HG03342 (cell line): ENCODE data around the gene MAK.
A peak's percentile ranks its signal among the peaks of the same experiment; 100 is the strongest.
"Not testable (repeated sequence)": the region's sequence is repeated elsewhere in the genome, so short reads cannot be mapped to it uniquely, and the experiment has no call there.

Experiments
- ATAC-seq: cut with Tn5 transposase; IDR thresholded peaks from one replicate; pipeline ENCODE4 v1.9.1; 2021; ENCODE audit warnings: mild to moderate bottlenecking, moderate library complexity; ENCODE audit not compliant: unreplicated experiment

MAK gene

DNA sequence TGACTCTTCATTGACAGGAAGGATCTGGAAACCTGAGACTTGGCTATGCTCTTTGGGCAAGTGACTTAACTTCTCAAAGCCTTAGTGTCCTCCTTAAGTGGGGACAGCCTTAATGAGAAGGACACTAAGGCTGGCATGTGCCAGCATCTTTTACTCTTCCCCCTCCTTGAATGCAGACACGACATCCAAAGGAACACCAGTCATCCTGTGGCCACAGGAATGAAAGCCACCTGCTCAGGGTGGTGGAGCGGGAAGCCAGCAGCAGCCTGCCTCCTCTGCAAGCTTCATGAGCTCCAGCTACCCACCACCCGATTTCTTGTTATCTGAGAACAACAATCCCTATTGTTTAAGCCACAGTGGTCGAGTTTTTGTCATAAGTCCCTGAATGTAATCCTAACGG is 46.2 kb downstream of the MAK start:
- ATAC-seq = no peak

DNA sequence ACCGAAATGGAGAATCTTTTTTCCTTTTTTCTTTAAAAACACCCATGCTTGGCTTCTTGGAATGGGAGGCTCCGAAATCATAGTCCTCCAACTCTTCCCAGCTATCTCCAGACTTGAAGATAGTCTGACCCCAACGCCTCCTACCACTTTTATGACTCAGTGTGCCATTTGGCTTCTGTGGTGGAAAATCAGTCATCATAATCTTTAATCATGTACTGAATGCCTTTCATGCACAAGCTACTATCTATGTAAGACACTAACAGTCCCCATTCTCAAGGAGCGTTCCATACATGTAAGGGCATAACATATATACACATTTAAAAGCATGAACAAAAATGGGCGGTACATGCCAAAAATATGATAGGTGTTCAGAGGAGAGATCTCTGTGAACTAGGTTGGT is 46.7 kb downstream of the MAK start:
- no peak for ATAC-seq

DNA sequence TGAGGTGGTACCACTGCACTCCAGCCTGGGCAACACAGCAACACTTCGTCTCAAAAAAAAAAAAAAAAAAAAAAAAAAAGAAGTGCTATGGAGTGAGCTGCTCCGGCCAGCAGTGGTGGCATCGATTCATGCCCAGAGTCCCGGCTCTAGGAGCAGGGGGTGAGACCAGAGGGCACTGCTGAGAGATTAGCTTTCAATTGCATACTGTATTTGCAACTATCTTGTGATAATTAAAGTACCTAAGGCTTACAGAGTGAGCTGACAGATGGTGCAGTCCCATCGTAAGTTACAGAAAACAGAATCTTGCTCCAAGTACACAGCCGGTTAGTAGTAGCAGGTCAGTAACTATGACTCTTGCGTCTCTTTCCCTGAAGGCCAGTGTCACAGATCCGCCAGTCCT is 59.3 kb downstream of the MAK start:
- no peak for ATAC-seq

DNA sequence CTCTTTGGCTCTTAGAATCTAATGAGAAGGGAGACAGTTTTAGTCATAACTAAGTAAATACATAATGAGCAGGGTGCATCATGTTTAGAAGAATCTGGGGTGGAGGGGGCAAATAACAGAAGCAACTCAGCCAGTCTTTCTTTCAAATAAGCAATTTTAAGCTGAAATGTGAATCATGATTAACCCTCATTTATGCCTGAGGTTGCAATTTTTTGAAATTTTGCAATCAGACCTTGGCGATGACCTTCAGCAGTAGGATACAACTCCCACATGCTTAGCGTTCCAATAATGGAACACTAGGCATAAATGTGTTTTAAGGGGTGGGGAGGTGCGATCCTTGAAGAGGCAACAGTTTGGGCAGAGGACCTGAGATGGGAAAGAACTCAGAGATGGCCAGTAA is 60.1 kb downstream of the MAK start:
- no peak for ATAC-seq

DNA sequence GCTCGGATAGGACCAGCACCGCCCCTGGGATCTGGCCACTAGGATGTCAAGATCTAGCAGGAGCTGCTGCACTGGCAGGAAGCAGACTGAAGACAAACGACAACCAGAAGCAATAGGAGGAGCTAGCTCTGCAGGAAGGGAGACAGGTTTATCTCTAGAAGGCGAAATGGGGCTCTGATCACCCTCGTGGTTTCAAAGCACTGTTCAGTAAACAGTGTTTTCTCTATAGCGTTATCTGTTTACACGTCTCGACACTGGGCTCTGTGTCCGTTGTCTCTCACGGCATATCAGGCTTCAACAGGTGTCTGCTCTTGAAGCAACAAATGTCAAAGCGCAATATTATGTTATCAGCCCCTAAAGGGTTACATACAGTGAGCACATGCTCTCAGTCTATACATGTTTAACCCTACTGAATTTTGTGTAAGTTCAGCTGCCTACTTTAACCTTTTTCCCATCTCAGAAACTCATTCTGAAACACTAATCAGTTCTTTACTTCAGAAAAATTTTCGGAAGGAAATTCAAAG is 66.9 kb downstream of the MAK start:
- no peak for ATAC-seq

DNA sequence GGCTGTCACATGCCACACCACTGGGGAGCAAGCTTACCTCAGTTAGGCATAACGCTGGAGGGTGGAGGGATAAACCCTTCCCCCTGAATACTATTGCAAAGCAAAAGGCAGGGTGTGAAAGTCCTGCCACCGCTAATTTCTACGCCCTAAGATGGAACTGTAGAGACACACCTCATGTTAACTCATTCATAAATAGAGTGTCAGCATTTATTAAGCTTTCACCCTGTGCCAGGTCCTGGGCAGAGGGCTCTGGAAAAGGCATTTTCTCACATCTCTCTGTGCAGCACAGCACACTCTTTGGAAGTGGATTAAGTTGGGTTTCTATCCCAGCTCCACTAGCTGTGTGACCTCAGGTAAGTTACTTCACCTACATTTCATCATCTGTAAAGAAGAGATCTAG is 68.9 kb downstream of the MAK start:
- ATAC-seq = no peak

DNA sequence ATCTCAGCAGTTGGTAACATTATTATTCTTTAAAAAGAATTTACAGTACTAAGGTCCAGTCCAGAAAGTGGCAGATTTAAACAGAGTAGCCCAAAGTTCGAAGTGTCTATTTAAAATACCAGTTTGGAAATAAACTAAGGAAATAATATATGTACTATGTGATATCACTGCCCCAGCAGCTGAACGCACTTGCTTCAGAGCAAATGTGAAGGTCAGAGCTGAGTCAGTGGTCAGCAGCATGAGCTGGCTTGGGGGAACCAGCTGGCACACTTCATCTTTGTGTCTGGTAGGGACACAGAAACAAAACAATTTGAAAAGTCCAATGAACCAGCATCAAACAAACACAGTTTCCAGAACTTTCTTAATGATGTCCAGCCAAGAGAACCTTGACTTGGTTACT is 75.3 kb downstream of the MAK start:
- no peak for ATAC-seq

DNA sequence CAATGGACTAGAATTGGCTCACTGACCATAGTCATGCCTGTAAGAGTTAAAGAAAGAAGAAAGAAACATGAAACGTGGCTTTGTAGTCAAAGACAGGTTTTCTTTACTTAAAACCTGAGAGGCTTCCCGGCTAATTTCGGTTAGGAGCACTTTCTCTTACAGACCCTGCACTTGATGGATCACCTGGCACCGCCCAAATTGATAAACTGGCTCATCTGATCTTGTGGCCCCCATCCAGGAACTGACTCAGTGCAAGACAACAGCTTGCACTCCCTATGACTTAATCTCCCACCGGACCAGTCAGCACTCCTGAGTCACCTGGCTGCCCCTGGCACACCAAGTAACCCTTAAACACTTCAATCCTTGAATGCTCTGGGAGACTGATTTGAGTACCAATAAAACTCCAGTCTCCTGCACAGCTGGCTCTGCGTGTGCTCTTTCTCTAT is 78.4 kb downstream of the MAK start:
- ATAC-seq = no peak

DNA sequence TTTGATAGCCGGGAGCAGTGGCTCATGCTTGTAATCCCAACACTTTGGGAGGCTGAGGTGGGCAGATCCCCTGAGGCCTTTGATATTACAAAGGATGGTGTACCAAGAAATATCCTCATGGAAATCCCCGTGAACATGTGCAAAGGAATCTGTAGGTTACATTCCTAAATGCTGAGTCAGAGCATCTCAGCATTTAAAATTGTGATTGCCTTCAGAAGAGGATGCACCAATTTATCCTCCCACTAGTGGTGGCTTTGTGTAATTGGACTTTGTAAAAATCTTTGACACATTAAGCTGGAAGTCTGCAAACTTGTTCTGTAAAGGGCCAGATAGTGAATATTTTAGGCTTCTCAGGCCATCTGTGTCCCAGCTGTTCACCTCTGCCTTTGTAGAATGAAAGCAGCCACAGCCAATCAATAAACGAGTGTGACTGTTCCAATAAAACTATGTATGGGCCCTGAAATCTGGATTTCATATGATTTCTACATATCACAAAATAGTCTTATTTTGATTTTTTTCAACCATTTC is 79.0 kb downstream of the MAK start:
- ATAC-seq = peak; percentile 81

DNA sequence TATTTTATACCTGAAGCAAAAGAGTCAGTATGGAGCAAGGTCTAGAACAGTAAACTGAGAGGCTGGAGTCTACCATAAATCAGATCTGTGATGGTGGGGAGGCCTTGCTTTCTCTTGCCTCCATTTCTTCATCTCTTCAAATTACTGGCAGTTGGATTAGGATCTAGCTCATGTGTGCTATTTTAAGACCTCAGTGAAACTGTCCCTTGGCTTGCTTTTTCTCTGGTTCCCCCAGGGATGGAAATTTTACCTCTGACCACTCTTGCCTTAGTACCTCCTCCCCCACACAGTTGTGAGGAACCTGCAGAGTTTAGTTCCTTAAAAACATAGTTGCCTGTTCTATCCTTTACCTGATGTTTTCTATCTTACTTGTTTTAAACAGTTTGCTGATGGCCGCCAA is 82.3 kb downstream of the MAK start:
- ATAC-seq = no peak

DNA sequence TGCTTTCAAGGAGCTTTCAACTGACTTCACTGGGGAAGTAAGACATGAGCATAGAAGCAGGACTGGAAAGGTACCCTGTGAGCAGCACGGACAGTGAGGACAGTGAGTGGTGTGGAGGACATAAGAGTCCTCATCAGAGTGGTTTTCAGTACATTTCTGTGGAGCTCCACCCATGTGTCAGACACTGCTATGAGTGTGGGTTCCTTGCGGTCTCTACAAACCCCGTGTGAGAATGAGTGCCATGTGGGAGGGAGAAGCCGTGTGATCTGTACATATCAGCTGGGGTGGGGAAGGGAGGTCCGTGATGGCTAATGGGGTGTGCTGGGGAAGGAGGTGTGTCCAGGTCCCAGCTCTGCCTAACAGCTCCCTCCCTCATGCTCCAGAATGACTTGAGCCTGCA is 86.6 kb downstream of the MAK start:
- ATAC-seq = not testable (repeated sequence)

DNA sequence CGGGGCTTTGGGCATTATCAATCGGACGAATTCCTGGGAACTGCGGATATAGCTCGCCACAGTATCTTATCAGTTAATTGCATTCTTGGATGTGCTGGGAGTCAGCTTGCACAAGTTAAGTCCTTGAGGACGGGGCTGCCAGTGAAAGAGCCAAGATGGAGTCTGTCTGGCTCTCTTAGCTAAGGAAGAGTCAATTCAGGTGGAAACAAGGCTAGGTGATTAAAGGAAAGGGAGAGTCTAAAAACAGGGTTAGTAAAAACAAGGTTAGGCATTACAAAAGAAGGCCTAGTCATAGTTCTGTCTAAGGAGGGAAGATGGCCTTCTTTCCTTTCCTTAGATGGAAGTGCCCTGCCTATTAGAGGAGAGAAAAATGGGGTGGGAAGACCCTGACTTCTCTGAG is 87.8 kb downstream of the MAK start:
- not testable (repeated sequence) for ATAC-seq

DNA sequence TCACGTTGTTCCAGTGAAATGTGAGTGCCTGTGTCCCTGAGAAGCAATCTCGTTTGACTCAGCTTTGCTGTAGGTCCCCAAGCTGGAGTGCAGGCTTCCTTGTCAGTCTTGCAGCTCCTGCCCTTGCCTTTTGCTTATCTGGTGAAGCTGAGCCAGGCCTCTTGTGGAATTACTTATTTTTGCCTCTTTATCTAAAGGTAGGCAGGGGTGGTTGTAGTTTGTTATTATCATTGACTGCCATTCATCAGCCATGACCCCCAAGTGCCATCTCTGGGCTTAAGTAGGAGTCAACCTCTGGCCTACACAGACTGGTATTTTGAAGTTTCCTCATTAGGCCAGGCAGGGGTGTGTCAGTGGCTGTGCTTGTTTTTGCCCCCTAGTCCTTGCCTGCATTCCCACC is 88.6 kb downstream of the MAK start:
- ATAC-seq = no peak

DNA sequence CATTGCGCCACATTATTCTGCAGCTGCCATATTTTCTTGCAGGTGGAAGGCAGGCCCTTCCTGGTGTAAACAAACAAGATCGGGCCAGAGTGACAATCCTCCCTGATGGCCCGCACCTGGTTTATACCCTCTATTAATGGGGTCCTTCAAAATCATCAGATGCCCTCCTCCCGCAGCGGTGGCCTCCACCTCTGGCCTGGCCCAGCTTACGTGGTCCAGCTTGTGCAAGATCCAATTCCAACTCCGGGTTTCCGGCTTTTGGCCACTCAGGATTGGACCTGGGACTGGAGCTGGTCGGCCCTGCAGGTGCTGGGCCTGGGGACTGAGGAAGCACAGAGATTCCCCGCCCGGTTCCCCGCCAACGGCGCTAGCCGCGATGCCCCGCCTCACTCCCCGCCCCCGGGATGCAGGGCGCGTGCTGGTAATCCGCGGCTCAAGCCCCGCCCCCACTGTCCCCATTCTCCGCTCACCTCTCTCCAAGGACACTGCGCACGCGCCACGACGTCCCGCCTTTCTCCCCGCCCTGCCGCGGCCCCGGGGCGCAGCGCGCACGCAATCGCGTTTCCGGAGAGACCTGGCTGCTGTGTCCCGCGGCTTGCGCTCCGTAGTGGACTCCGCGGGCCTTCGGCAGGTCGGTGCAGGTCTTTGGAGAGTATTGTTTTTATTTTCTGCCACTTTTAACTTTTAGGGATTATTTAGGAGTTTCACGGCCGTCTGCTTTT is 90.9 kb downstream of the MAK start, which contains the start of gene TMEM14B:
TSS of gene TMEM14B (plus strand) at position 555 of the 722 bp plus-strand sequence. CDS start 1,441 bp downstream, outside the sequence.
- peak; percentile 96 for ATAC-seq

DNA sequence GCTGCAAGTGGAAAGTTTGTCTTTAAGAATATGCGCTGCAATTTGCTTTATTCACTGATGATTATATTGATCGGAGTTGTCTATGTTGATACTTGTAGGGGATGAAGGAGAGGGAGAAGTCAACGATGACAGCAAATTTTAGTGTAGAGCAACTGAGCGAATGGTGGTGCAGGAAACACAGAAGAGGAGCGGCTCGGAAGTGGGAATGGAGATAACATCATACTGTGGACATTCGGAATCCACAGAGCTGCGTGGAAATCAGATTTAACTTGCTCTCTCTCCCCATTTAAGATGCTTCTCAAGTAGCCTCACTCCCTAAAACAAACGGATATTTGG is 91.5 kb downstream of the MAK start:
- no peak for ATAC-seq

DNA sequence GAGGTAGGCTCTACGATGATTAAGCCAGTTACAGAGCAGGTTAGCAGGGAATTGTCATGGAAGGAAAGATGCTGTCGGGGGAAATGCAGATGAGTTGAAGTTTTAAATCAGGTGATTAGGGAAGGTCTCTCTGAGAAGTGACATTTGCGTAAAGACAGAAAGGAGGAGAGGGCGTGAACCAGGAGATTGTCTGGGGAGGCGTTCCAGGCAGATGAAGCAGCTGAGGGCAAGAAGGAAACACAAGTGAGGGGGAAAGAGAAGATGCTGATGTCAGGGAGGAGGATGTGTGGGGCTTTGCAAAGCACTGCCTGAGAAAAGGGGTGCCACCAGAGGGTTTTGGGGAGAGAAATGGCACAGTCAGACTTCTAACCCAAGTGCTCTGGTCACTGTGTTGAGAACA is 93.2 kb downstream of the MAK start:
- ATAC-seq = no peak

DNA sequence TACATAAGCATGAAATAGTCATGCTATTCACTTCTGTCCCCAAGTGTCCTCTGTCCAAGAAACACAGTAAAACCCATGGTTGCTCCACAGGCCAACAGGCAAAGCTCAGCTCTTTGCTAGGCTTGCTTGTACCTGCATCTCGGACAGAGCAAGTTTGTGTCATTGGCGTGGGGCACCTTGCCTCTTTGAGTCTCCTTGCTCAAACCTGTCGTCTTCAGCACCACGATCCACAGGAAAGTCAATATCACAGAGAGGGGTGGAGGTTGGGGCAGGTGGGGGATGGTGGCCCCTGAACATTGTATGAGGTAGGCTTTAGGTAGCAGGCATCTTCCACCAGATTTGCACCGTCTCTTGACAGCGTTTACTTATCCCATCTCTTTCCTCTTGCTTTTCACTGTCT is 94.8 kb downstream of the MAK start:
- ATAC-seq = no peak

DNA sequence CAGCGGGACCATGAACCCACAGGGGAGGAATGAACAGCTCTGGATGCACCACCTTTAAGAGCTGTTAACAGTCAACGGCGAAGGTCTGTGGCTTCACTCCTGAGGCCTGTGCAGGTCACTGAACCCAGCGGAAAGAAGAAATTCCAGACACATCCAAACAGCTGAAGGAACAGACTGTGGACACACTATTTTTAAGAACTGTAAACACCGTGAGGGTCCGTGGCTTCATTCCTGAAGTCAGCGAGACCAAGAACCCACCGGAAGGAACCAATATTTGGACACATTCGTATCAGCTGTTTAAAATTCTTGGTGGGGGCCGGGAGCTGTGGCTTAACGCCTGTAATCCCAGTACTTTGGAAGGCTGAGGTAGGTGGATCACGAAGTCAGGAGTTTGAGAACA is 96.1 kb downstream of the MAK start:
- no peak for ATAC-seq

DNA sequence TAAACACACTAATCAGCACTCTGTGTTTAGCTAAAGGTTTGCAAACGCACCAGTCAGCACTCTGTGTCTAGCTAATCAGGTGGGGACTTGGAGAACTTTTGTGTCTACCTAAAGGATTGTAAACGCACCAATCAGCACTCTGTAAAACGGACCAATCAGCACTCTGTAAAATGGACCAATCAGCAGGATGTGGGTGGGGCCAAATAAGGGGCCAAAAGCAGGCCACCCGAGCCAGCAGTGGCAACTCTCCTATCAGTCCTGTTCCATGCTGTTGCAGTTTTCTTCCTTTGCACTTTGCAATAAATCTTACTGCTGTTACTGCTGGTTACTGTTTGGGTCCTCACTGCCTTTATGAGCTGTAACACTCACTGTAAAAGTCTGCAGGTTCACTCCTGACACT is 96.7 kb downstream of the MAK start:
- ATAC-seq = not testable (repeated sequence)

DNA sequence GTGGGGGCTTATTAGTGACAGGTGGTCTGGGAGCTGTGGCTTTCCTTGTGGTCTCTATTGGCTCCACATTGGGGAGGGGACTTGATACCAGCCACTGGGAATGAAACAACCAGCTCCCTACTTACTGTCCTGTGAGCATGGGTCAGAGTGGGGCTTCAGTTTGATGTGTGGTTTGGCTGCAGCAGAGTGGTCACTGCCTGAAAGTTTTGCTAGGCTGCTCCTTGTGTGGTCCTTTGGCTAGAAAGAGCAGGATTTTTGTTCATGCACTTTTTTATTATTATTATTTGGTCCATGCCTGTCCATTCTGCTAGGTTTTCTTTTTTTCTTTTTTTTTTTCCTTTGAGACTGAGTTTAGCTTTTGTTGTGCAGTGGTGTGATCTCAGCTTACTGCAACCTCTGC is 98.3 kb downstream of the MAK start:
- ATAC-seq = no peak

DNA sequence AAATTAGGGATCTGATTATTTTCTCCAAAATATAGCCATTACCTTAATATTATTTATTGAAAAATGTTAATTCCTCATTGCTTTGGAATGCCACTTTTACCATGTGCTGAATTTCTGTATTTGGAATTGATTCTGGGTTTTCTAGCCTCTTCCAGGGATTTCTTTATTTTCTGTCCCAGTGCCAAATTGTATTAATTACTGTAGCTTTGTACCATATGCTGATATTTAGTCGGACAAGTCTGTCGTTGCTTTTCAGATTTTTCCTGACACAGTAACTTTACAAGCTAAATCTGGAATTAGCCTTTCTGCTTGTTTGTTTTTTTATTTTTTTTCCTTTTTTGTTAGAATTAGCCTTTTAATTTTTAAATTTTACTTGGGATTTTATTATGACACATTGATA is 101.6 kb downstream of the MAK start:
- ATAC-seq = no peak

DNA sequence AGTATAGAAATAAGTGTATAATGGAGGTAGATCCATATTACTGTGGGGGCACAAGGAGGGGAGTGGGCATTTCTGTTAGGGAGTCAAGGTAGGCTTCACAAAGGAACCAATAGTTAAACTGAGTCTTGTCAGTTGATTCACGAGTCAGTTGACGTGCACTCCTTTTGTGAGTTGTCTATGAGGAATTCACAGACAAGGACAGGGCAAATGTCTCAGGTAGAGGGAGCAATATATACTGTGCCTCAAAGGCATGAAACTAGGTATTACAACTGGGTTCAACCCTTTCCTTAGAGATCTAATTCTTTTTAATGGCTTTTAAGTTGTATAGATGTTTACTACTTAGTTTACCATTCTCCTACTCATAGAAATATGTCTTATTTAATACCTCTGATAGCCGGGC is 104.5 kb downstream of the MAK start:
- no peak for ATAC-seq
